ACHN (cell line): Measurements from ENCODE around the gene ACTN4.
A peak's percentile ranks its signal among the peaks of the same experiment; 100 is the strongest.

ENCODE experiments used
- DNase-seq: peaks from one replicate; pipeline ENCODE4 v3.0.0-alpha.2; 2015
- in situ Hi-C: cut with HindIII; loops from 2 replicates; pipeline ENCODE4 v1.10.0; 2017; ENCODE audit warnings: low sequenced_read_pairs, low pct_ligation_motif_present, low pct_unique_long_range_greater_than_20kb

The ACTN4 gene

DNA sequence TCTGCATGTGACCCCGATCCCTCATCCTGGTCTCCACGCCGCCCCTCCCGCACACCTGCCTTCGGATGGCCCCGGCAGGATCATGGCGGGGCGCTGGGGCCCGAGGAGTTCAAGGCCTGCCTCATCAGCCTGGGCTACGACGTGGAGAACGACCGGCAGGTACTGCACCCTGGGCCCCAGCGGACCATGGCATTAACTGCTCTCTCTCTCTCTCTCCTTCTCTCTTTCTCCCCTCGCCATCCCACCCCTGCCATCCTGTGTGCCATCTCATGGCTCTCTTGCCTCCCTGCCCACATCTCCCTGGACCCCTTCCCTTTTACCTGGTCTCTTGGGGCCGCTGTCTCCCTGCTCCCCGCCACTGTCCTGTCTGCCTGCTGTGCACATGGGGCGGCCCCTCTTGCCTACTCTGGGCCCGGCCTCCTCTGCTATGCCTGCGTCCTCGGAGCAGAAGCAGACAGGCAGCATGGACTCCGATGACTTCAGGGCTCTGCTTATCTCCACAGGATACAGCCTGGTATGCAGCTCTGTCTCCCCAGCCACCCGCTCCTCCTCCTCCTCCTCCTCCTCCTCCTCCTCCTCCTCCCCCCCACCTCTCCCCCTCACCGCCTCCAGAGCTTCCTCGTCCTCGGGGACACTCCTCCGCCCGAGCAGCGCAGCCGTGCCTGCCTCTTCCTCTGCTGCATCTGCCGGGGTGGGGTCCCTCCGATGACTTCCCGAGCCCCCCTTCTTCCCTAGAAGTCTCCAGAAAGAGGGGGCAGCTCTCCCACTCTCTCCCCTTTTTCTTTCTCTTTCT is 80.6 kb downstream of the ACTN4 start:
- DNase-seq: no peak
- in situ Hi-C loops: no loop called here

DNA sequence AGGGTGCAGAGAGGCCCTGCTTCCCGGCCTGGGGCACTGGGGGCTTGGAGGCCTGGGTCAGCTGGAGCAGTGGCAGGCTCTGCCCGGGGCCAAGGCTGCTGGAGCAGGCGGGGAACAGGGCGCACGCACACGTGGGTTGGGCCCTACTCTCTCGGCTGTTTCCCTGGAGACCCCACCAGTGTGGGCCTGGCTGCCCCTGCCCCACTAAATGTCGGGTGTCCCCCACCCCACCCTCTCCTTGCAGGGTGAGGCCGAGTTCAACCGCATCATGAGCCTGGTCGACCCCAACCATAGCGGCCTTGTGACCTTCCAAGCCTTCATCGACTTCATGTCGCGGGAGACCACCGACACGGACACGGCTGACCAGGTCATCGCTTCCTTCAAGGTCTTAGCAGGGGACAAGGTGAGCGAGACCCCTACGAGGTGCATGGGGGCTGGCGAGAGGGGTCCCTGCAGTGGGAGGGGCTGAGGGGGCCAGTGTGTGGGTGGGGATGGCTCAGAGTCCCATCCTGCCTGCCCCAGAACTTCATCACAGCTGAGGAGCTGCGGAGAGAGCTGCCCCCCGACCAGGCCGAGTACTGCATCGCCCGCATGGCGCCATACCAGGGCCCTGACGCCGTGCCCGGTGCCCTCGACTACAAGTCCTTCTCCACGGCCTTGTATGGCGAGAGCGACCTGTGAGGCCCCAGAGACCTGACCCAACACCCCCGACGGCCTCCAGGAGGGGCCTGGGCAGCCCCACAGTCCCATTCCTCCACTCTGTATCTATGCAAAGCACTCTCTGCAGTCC is 81.5 kb downstream of the ACTN4 start:
- in situ Hi-C loops: no loop called here
- DNase-seq: no peak

DNA sequence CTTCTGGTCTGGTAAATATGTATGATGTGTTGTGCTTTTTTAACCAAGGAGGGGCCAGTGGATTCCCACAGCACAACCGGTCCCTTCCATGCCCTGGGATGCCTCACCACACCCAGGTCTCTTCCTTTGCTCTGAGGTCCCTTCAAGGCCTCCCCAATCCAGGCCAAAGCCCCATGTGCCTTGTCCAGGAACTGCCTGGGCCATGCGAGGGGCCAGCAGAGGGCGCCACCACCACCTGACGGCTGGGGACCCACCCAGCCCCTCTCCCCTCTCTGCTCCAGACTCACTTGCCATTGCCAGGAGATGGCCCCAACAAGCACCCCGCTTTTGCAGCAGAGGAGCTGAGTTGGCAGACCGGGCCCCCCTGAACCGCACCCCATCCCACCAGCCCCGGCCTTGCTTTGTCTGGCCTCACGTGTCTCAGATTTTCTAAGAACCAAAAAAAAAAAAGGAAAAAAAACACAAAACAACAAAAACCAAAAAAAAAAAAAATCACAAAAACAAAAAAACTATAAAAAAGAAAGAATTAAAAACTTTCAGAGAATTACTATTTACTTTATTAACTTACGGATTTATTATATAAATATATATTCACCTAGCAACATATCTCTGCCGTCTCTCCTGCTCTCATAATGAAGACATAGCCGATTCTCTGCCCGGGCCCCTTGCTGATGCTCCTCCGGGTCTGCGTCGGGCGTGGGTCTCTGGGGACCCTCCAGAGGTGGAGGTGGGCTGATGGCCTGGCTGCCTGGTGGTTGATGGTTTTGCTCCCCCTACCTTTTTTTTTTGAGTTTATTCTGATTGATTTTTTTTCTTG is 82.4 kb downstream of the ACTN4 start:
- in situ Hi-C loops: no loop called here
- peak; percentile 65 for DNase-seq

DNA sequence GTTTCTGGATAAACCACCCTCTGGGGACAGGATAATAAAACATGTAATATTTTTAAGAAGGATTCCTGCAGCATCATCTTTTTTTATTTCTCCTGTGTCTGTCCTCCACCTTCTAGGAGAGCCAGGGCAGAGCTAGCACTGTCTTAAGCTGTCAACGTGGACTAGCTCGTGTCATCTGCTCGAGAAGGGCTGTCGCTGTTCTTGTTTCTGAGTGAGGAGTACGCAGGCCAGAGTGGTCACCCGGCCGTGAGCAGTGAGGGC is 83.0 kb downstream of the ACTN4 start:
- DNase-seq: no peak
- in situ Hi-C loops: no loop called here

DNA sequence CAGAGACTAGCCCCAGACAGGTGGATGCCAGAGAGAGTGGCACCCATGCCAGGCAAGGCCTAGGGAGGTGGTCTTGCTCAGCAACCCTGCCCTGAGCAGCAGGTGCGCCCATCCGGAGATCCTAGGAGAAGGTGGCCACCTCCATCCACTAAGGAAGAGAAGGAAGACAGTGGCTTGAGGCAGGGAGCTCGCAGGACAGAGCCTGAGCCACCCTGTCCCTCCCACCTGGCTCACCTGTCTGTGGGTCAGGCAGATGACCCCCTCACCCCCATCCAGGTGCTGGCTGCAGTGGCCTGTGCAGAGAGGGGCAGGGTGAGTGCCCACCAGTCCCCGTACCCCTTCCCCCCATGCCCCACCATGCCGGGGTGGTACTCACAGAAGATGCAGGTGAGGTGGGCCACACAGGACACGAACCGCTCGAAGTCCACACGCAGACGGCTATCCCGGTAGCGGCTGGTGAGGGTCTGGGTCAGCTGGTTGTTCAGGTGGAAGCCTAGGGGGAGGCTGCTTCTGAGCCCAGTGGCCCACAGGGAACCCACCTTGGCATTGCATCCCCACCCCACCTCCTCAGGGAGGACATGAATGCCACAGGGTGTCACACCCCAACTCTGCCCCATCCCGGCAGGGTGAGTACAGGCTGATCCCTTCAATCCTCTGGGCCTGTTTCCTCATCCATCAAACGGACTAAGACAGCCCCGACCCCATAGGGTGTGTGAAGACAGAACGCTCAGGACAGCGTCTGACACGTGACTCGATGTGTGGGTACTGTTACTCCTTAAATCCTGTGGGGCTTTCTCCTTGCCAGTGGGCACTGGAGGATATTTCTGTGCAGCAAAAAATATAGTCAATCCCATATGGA is 83.5 kb downstream of the ACTN4 start:
- no peak for DNase-seq
- in situ Hi-C loops: no loop called here

DNA sequence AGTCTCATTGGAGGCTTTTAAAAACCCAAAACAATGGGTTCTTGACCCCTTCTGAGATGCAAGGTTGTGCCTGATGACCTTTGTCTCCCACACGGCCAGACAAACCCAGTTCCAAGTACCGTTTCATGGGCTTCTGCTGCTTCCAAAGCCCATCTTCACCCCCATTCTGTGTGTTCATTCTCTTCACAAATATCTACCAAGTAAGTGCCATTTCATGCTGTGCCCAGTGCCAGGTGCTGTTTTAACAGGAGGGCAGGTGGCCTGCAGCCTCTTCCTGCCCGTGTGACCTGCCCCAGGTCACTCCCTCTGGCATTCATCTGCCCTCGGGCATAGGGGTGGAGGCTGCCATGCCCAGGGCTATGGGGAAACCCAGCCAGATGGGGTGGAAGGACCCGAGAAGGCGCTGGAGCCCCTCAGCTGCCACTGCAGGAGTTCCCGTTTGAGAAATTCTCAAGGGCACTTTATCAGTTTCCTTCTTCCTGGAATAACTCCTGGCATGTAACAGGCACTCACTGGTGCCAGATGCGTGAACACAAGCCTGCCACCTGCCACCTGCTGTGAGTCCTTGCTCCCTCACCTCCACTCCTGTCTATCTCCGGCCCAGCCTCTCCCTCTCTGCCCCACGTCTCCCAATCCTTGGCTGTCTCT is 84.3 kb downstream of the ACTN4 start:
- no peak for DNase-seq

DNA sequence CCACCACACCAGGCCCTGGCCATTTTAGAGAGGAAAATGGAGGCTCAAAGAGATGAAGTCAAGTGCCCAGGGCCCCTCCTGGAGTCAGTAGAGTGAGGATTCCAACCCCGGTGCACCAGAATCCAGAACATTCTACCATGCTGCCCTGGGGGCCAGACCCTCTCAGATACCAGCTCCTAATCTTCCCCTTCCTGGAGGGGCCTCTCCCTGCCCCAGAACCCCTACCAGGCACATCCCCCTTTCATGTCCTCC is 85.7 kb downstream of the ACTN4 start:
- in situ Hi-C loops: no loop called here
- no peak for DNase-seq

More for the DNA sequence above, 84.3 kb downstream of the ACTN4 start:
- in situ Hi-C loops: no loop called here

DNA sequence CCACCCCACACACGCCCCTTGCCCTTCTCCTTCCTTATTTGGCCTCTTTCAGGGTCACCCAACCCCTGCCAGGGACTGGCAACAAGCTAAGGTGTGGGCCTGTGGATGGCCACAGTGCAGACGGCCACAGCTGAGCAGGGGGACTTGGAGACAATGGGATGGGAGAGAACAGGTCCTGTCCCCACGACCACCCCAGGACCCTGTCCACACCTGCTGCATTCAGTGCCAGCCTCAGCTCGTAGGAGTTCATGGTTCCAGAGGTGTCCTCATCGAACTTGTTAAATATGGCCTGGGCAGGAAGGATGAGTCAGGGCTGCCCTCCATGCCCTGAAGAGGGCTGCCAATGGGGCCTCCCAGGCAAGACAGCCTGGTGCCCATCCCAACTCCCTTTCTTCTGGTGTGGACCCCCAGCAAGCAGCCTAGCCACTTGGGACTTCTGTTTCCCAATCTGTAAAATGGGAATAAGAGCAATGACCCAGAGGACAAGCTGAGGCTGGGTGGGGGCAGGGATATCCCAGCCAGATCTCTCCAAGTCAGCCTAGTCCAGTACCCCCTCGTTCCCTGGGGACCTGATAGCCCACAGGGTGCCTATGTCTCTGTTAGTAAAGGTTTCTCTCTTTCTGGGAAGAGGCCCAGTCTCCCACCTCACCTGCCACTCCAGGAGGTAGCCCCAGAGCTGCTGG is 86.2 kb downstream of the ACTN4 start:
- DNase-seq: no peak
- in situ Hi-C loops: no loop called here

DNA sequence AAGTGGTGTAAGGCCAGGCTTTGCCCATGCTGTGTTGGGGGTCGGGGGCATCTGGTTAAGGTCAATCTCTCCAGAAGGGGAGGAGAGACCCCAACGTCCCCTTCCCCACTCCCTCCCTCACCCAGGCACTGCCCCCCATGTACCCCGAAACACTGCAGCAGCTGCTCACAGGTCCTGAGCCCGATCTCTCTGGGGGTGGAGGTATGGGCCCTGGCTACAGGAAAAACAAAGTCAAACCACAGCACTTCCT is 86.7 kb downstream of the ACTN4 start:
- in situ Hi-C loops: no loop called here
- DNase-seq: no peak

DNA sequence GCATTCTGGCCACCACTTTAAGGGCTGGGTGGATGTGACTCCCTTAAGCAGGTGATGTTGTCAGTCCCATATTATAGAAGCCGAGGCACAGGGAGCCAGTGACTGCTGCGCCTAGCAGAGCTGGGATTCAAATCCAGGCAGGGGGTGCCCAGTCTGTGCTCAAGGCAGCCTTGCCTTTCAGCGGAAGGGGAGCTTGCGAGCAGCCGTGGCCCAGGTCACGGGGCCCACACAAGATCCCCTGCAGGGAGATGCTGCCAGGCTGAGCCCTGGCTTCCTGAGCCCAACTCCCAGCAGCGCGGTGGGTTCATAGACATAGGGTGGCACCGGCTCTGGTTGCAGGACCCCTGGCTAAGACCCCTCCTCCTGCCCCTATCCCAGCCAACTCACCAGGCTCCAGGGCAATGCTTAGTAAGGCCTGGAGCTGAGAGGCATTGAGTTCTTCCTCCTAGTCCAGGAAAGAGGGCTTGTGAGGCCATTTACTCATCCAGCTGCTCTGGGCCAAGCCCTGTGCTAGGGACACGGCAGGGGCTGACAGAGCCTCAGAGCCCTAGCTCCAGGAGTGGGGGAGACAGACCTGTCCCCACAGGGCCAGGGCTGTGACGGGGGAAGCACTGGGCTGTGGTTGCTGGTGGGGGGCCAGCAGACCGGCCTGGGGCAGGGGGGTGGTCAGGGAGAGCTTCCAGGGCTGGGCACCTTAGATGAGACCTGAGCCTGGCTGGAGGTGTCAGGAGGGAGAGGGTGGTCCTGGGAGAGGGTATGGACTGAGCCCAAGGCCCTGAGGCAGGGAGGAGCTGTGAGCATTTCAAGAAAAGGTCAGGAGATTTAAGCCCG is 87.2 kb downstream of the ACTN4 start:
- in situ Hi-C loops: no loop called here
- no peak for DNase-seq

DNA sequence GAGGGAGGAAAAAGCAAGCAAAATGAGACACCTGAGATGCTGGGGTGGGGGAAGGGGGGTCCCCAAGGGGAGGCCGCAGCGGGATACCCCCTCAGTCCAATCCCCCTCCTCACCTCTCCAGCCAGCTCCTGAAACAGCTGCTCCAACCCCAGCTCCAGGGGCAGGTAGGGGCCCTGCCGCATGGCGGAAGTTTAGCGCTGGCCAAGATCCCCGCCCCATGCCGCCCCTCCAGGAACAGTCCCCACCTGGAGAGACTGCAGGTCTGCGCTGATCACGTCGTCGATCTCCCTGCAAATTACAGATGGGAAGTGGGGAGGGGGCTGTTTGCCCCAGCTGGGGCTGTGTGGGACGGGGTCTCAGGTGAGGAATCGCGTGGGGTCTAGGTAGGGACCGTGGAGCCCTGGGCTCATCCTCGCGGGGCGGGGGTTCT is 87.8 kb downstream of the ACTN4 start:
- DNase-seq: no peak
- in situ Hi-C loops: no loop called here

DNA sequence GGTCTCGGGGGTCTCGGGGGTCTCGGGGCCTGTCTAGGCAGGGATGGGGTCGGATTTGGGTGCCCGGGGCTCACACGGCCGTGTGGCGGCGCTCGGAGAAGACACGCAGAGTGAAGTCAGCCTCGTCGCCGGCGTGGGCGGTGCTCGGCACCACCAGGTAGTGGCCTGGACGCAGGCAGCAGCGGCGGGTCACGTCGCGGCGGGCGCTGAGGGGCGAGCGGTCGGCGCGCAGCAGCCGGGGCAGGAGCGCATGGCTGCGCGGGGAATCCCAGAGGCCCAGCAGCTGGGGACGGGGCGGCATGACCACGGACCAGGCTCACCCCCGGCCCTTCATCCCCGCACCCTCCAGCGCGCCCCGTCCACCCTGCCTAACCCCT is 88.6 kb downstream of the ACTN4 start:
- peak; percentile 47 for DNase-seq
- in situ Hi-C loops: no loop called here

DNA sequence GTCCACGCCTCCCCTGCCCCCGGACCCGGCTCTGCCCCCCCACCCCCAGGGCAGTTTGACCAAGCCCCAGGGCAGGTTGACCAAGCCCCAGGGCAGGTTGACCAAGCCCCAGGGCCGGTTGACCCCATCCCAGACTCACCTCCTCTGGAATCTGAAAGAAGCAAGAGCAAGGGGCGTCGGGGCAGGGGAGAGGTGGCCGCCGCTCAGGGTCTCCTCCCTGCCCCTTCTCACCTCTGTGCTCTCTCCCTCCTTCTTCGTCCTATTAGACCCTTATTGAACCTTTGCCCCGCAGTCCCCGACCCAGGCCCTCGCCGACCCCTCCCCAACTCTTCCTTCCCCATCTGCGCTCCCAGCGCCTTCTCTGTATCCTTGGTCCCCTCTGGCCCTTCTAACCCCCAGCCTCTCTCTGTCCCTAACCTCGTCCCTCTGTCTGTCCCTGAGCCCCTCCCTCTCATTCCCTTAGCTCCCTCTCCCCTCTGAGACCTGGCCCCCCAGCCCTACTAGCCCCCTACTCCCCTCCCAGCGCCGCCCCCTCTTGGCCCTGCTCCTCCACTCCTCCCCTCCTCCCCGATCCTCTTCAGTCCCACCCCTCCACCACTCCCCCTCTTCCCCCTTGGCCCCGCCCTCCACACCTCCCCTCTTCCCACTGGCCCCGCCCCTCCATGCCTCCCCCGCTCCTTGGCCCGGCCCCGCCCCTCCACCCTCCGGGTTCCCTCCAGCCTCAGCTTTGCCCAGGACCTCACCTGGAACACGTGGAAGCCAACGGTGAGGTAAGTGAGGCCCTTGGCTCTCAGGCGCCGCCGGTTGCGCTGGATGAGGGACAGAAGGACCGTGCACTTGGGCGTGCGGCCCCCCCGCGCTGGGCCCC is 89.2 kb downstream of the ACTN4 start:
- DNase-seq: peak; percentile 52

DNA sequence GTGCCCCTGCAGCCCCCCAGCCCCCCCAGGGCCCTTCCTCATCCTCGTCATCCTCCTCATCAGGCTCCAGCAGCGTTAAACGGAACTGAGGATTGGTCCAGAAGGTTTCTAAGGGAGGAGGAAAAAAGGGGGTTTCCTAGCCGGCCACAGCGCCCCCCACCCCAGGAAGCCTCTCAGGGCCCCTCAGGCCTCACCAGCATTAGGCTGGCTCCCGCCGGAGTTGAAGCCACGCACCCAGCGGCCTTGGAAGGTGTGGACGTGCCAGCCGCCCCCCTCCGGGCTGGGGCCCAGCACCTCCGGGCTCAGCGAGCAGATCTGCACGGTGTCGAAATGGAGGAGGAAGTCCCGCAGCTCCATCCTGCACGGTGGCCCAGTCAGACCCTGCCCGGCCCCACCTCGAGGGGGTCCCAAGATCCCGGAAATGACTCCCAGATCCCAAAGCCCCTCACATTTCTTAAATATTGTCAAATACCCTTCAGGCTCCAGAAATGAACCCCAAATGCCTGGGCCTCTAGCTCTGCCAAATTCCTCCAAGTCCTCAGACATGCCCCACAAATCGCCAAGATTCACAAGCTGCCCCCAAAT is 89.9 kb downstream of the ACTN4 start:
- in situ Hi-C loops: no loop called here
- no peak for DNase-seq

More for the DNA sequence above, 89.2 kb downstream of the ACTN4 start:
- in situ Hi-C loops: no loop called here

DNA sequence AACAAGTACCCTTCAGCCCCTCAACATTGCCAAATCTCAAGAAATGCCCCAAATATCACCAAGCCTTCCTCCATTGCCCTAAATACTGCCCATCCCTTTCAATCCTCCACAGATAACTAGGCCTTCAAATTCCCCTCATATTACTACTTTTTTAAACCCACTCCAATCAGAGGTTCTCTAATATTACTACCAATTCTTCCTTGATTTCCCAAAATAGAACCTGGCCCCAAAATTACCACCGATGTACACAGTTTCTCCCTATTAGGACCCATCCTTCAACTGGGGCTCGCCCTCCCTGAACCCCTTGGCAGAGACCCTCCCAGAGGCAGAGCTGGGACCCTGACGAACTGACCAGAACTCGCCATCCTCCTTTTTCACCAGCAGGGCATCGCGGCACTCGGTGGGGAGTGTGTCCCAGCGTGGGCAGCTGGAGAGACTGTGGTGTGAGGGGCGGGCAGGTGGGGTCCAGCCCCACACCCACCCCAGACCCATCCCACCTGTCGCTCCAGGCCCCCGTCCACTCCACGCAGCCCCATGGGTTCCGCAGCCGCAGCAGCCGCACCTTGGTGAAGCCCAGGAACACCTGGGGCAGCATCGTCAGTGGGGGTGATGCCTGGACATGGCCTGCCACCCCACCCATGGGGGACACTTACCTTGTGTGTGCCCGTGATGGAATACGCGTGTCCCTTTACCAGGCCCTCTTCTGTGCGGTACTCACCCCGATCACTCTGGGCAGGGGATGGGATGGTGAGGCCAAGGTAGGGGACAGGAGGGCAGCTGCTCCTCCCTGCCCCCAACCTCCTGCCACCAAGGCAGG is 90.7 kb downstream of the ACTN4 start:
- DNase-seq: no peak
- in situ Hi-C loops: no loop called here
